ENCODE data around the gene MEGF6. TPM values are rescaled to one million over a fixed set of nuclear protein-coding genes. Genes with fewer than 3 reads are reported as not detected.

MEGF6 gene
- total and polyA plus RNA-seq, 9 of the 15 experiments (the other 6 are each of a cell fraction or from before 2014, with no cell fraction given) = 0.03 to 1.7 (median 0.24) TPM; not detected in 3

- TF ChIP-seq ZNF766 (CRISPR knock-in tag; conservative IDR thresholded peaks at IDR 0.05) (no peak), EHMT2 (IDR thresholded peaks at IDR 0.05) (no peak)
- TF ChIP-seq, protein P1, sequence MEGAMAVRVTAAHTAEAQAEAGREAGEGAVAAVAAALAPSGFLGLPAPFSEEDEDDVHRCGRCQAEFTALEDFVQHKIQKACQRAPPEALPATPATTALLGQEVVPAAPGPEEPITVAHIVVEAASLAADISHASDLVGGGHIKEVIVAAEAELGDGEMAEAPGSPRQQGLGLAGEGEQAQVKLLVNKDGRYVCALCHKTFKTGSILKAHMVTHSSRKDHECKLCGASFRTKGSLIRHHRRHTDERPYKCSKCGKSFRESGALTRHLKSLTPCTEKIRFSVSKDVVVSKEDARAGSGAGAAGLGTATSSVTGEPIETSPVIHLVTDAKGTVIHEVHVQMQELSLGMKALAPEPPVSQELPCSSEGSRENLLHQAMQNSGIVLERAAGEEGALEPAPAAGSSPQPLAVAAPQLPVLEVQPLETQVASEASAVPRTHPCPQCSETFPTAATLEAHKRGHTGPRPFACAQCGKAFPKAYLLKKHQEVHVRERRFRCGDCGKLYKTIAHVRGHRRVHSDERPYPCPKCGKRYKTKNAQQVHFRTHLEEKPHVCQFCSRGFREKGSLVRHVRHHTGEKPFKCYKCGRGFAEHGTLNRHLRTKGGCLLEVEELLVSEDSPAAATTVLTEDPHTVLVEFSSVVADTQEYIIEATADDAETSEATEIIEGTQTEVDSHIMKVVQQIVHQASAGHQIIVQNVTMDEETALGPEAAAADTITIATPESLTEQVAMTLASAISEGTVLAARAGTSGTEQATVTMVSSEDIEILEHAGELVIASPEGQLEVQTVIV (CRISPR knock-in tag; IDR thresholded peaks at IDR 0.05; ENCODE audit: borderline replicate concordance) = no peak
- TF ChIP-seq, protein P2, sequence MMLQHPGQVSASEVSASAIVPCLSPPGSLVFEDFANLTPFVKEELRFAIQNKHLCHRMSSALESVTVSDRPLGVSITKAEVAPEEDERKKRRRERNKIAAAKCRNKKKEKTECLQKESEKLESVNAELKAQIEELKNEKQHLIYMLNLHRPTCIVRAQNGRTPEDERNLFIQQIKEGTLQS (IDR thresholded peaks at IDR 0.05) = no peak
- TF ChIP-seq, protein P2 (CRISPR knock-in tag; conservative IDR thresholded peaks at IDR 0.05) = no peak
Measured at GRCh38 chr1:3629561-3630160, 18.4 kb upstream of the MEGF6 start (continued).

GRCh38 chr1:3628445-3628844, 17.1 kb upstream of the MEGF6 start:
- H3K36me3 ChIP-seq (ENCODE audit: control insufficient read depth, insufficient read depth, low read length) = peaks cover 39% of the 10 kb centered on the region; the same call in 1 of the 3 replicates
- H2AFZ ChIP-seq (ENCODE audit: low read depth, low read length) = no peak overlapping the region
- H3K27me3 ChIP-seq (ENCODE audit: control insufficient read depth in 2 of 2, insufficient read depth in 2 of 2, low read length in 2 of 2) = peaks cover 5 to 8% of the 10 kb centered on the region in 2 experiments; a peak in 4 of 5 replicates
- no peak for TF ChIP-seq MIER1 (IDR thresholded peaks at IDR 0.05; ENCODE audit: low read depth)
- TF ChIP-seq KAT8 (IDR thresholded peaks at IDR 0.05; ENCODE audit: low read depth) = no peak
- TF ChIP-seq ZNF146 (CRISPR knock-in tag; IDR thresholded peaks at IDR 0.05; ENCODE audit: unreplicated experiment) = no peak
- no peak for TF ChIP-seq ZNF75A (CRISPR knock-in tag; IDR thresholded peaks at IDR 0.05)
- no peak for TF ChIP-seq BCOR (IDR thresholded peaks at IDR 0.05)
- TF ChIP-seq, protein P3, sequence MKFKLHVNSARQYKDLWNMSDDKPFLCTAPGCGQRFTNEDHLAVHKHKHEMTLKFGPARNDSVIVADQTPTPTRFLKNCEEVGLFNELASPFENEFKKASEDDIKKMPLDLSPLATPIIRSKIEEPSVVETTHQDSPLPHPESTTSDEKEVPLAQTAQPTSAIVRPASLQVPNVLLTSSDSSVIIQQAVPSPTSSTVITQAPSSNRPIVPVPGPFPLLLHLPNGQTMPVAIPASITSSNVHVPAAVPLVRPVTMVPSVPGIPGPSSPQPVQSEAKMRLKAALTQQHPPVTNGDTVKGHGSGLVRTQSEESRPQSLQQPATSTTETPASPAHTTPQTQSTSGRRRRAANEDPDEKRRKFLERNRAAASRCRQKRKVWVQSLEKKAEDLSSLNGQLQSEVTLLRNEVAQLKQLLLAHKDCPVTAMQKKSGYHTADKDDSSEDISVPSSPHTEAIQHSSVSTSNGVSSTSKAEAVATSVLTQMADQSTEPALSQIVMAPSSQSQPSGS (CRISPR knock-in tag; IDR thresholded peaks at IDR 0.05) = no peak
- no peak for TF ChIP-seq RFX5 (IDR thresholded peaks at IDR 0.05; ENCODE audit: low read depth, low read length)
- no peak for TF ChIP-seq ZNF436 (CRISPR knock-in tag; IDR thresholded peaks at IDR 0.05)
- no TSS peak for BruUV-seq (replicated peaks)
- no peaks in the 10 kb centered on the region for H3K79me2 ChIP-seq (ENCODE audit: control insufficient read depth, insufficient read depth, low read length)
- H3K4me1 ChIP-seq (replicated peaks in 1 of 2; ENCODE audit: control insufficient read depth in 2 of 2, insufficient read depth in 2 of 2, low read length in 2 of 2) = peaks cover 10 to 31% of the 10 kb centered on the region in 2 experiments; a peak in 4 of 5 replicates
- in situ Hi-C loops (cut with MboI) (no loop called here), intact Hi-C loops (cut with micrococcal nuclease) (loop anchor here (5.0 kb wide), 1 partner anchor 94 kb away; no protein-coding TSS in a partner anchor)
- CTCF ChIA-PET (ENCODE audit: low intra/inter-chr PET ratio) = no interaction called here
- no peaks in the 10 kb centered on the region for H3K9me3 ChIP-seq (replicated peaks; ENCODE audit: control insufficient read depth, insufficient read depth, low read depth, low read length)
- ATAC-seq (no peak), FAIRE-seq (no peak), DNase-seq (ENCODE audit: extremely low read depth in 1 of 4, low spot score in 3 of 4) (peak in 1 of 4 experiments; percentile 38)
- no peaks in the 10 kb centered on the region for H3K9me1 ChIP-seq (ENCODE audit: control insufficient read depth, insufficient read depth, low read length)
- no peak overlapping the region for H3K9ac ChIP-seq (ENCODE audit: insufficient read depth in 1 of 2, low read depth in 2 of 2, low read length in 2 of 2)
- no peak overlapping the region for H3K27ac ChIP-seq (ENCODE audit: extremely low read depth, low read depth, low read length)
- WGBS (ENCODE audit: insufficient coverage, low coverage, missing lambda C conversion rate) = 60% methylated on average over 10 of the region's 10 CpGs
- H3K4me2 ChIP-seq (ENCODE audit: insufficient read depth, low read length) = no peak overlapping the region
- POLR2A ChIA-PET = interaction anchor here (0.7 to 1.9 kb wide), 4 partner anchors 9 to 130 kb away, joined by 3 to 5 read pairs (median 4); no protein-coding TSS in a partner anchor
- H4K20me1 ChIP-seq (replicated peaks; ENCODE audit: control insufficient read depth, insufficient read depth, low read length) = no peaks in the 10 kb centered on the region
- H3K4me3 ChIP-seq = no peak overlapping the region

Measured in K562 (cell line).